KMS-11 (cell line): Measurements from ENCODE around the gene GLI2.

ENCODE experiments used
- H2AFZ ChIP-seq: fragments of 200-600 bp; sonication (generic); 2 replicates; pipeline ENCODE4 v1.6.1; 2016; ENCODE audit warnings: antibody characterized with exemption, mixed run types, low read depth
- H3K27ac ChIP-seq: fragments of 200-600 bp; sonication (generic); 2 replicates; pipeline ENCODE4 v1.6.1; 2016; ENCODE audit warnings: mild to moderate bottlenecking, mixed run types
- H3K27me3 ChIP-seq: fragments of 200-600 bp; sonication (generic); 2 replicates; pipeline ENCODE4 v1.6.1; 2017; ENCODE audit warnings: mild to moderate bottlenecking, low read depth, mixed run types, moderate library complexity; ENCODE audit not compliant: insufficient read depth
- H3K36me3 ChIP-seq: fragments of 200-600 bp; sonication (generic); 2 replicates; pipeline ENCODE4 v1.6.1; 2017; ENCODE audit warnings: mild to moderate bottlenecking, mixed run types; ENCODE audit not compliant: insufficient read depth
- H3K4me1 ChIP-seq: fragments of 200-600 bp; sonication (generic); 2 replicates; pipeline ENCODE4 v1.6.1; 2016; ENCODE audit warnings: mild to moderate bottlenecking, low read depth, mixed run types; ENCODE audit not compliant: poor library complexity, severe bottlenecking
- H3K4me2 ChIP-seq: fragments of 200-600 bp; sonication (generic); 2 replicates; pipeline ENCODE4 v1.7.0; 2016; ENCODE audit warnings: mild to moderate bottlenecking, mixed run types
- H3K4me3 ChIP-seq: fragments of 200-600 bp; sonication (generic); IDR thresholded peaks from 2 replicates; pipeline ENCODE4 v1.6.1; 2017; ENCODE audit warnings: low read depth, low read length, mixed read lengths; ENCODE audit not compliant: insufficient read depth
- H3K79me2 ChIP-seq: fragments of 200-600 bp; sonication (generic); 2 replicates; pipeline ENCODE4 v1.6.1; 2016; ENCODE audit warnings: low read depth, mixed run types; ENCODE audit not compliant: insufficient read depth
- H3K9ac ChIP-seq: fragments of 200-600 bp; sonication (generic); 2 replicates; pipeline ENCODE4 v1.6.1; 2016; ENCODE audit warnings: mild to moderate bottlenecking, mixed run types
- H4K20me1 ChIP-seq: fragments of 200-600 bp; sonication (generic); 2 replicates; pipeline ENCODE4 v1.6.1; 2016; ENCODE audit warnings: mild to moderate bottlenecking, mixed run types; ENCODE audit not compliant: insufficient read depth
- CTCF ChIP-seq: fragments of 200-600 bp; sonication (generic); conservative IDR thresholded peaks from 2 replicates; pipeline ENCODE4 v1.6.1; 2017; ENCODE audit warnings: low read depth, mild to moderate bottlenecking, antibody characterized with exemption, low read length, moderate library complexity, mixed read lengths

Gene GLI2

GRCh38 chr2:120737340-120738101 is 1.9 kb downstream of the GLI2 start:
- H2AFZ ChIP-seq, result no peak overlapping the region
- no peak overlapping the region for H3K4me3 ChIP-seq

GRCh38 chr2:120738117-120738516 is 2.4 kb downstream of the GLI2 start:
- Histone ChIP-seq H3K4me3 (no peak overlapping the region), H3K4me1 (no peaks in the 10 kb centered on the region), H3K4me2 (no peak overlapping the region), H2AFZ (no peak overlapping the region), H4K20me1 (no peaks in the 10 kb centered on the region), H3K27me3 (peaks cover 3% of the 10 kb centered on the region; the same call in 1 of the 2 replicates), H3K27ac (no peak overlapping the region), H3K9ac (no peak overlapping the region), H3K79me2 (no peaks in the 10 kb centered on the region), H3K36me3 (no peaks in the 10 kb centered on the region)
- TF ChIP-seq CTCF, result no peak

More at GRCh38 chr2:120737340-120738101, 1.9 kb downstream of the GLI2 start:
- Histone ChIP-seq H3K4me2 (no peak overlapping the region), H4K20me1 (no peaks in the 10 kb centered on the region), H3K27ac (no peak overlapping the region), H3K4me1 (no peaks in the 10 kb centered on the region), H3K79me2 (no peaks in the 10 kb centered on the region), H3K36me3 (no peaks in the 10 kb centered on the region), H3K9ac (no peak overlapping the region), H3K27me3 (peaks cover 3% of the 10 kb centered on the region; the same call in 1 of the 2 replicates)
- TF ChIP-seq CTCF, result no peak

- no peak overlapping the region for H3K9ac ChIP-seq
- H3K36me3 ChIP-seq, result no peaks in the 10 kb centered on the region
- H3K27ac ChIP-seq, result no peak overlapping the region
- H3K79me2 ChIP-seq, result no peaks in the 10 kb centered on the region
- no peak overlapping the region for H2AFZ ChIP-seq
- H3K4me1 ChIP-seq, result no peaks in the 10 kb centered on the region
- no peak overlapping the region for H3K4me2 ChIP-seq
- no peaks in the 10 kb centered on the region for H4K20me1 ChIP-seq
- H3K27me3 ChIP-seq, result peaks cover 3% of the 10 kb centered on the region; the same call in 1 of the 2 replicates
- TF ChIP-seq CTCF, result no peak
- no peak overlapping the region for H3K4me3 ChIP-seq
These were observed 3.2 kb downstream of the GLI2 start for GRCh38 chr2:120738786-120739437.

- TF ChIP-seq CTCF, result no peak
- Histone ChIP-seq H4K20me1 (no peaks in the 10 kb centered on the region), H3K9ac (no peak overlapping the region), H3K4me2 (no peak overlapping the region), H2AFZ (no peak overlapping the region), H3K27ac (no peak overlapping the region), H3K4me1 (no peaks in the 10 kb centered on the region), H3K79me2 (no peaks in the 10 kb centered on the region), H3K27me3 (peaks cover 3% of the 10 kb centered on the region; the same call in 1 of the 2 replicates), H3K36me3 (no peaks in the 10 kb centered on the region), H3K4me3 (no peak overlapping the region)
These were observed 3.9 kb downstream of the GLI2 start for GRCh38 chr2:120739438-120740090.
